Erythroblast (primary cell): ENCODE results near the gene MBNL2.

Experiments used
- GATA1 ChIP-seq: IDR thresholded peaks from 2 replicates; pipeline ENCODE4 v1.6.1; 2011; ENCODE audit warnings: low read depth, mild to moderate bottlenecking, control low read depth, low read length, moderate library complexity
- POLR2A ChIP-seq: IDR thresholded peaks from 2 replicates; pipeline ENCODE4 v1.6.1; 2011; ENCODE audit warnings: mild to moderate bottlenecking, low read length

- TF ChIP-seq POLR2A (no peak), GATA1 (no peak)
Measured at GRCh38 chr13:97328222-97328790, 106.2 kb downstream of the MBNL2 start.
